SK-N-SH (cell line): ENCODE data around the gene YWHAH. TPM values are rescaled to one million over a fixed set of nuclear protein-coding genes. Genes with fewer than 3 reads are reported as not detected.

Experiments used
- CTCF ChIA-PET: fragments of 300-600, 350-600 bp; formaldehyde crosslinking; extraction: SDS; loops from one replicate; lab custom pipeline; 2021; lab: Yijun Ruan, JAX
- POLR2A ChIA-PET: fragments of 350-600 bp; sonication (Branson Sonifier 250); formaldehyde crosslinking; extraction: SDS; loops from one replicate; lab custom pipeline; 2020; ENCODE audit warnings: antibody characterized with exemption, inconsistent platforms; lab: Yijun Ruan, JAX
- DNase-seq: peaks from one replicate; pipeline ENCODE4 v3.0.0; 2012
- H2AFZ ChIP-seq: fragments of 200-600 bp; sonication (generic); 2 replicates; pipeline ENCODE4 v1.8.1; 2016; ENCODE audit warnings: antibody characterized with exemption, mild to moderate bottlenecking, low read depth
- H3F3A ChIP-seq: fragments of 200-600 bp; sonication (generic); replicated peaks from 2 replicates; pipeline ENCODE3; 2016; ENCODE audit warnings: antibody characterized with exemption, mild to moderate bottlenecking; ENCODE audit not compliant: insufficient read depth
- H3K27ac ChIP-seq, 2 experiments: fragments of 200-500 bp in 1 of 2; fragments of 200-600 bp in 1 of 2; sonication (Bioruptor generic) in 1 of 2; sonication (generic), shearing (Covaris generic) in 1 of 2; 2 replicates each; pipeline versions ENCODE4 v1.5.1 to v1.6.1; 2014 to 2016; ENCODE audit warnings: low read depth in 2 of 2, inconsistent platforms in 1 of 2, low read length in 1 of 2, mild to moderate bottlenecking in 1 of 2, mixed read lengths in 1 of 2
- H3K27me3 ChIP-seq: fragments of 200-600 bp; sonication (generic), shearing (Covaris generic); 2 replicates; pipeline ENCODE4 v1.6.1; 2016; ENCODE audit warnings: mixed run types; ENCODE audit not compliant: insufficient read depth
- H3K36me3 ChIP-seq, 2 experiments: fragments of 200-500 bp in 1 of 2; fragments of 200-600 bp in 1 of 2; sonication (Bioruptor generic) in 1 of 2; sonication (generic) in 1 of 2; replicated peaks in 1 of 2; 2 replicates each; pipeline versions ENCODE3 to v1.5.1; 2014 to 2016; ENCODE audit warnings: low read length in 1 of 2, mild to moderate bottlenecking in 1 of 2; ENCODE audit not compliant: insufficient read depth in 2 of 2, control insufficient read depth in 1 of 2
- H3K4me1 ChIP-seq, 2 experiments: fragments of 200-500 bp in 1 of 2; fragments of 200-600 bp in 1 of 2; sonication (Bioruptor generic) in 1 of 2; sonication (generic), shearing (Covaris generic) in 1 of 2; 2 replicates each; pipeline versions ENCODE4 v1.5.1 to v1.6.1; 2014 to 2016; ENCODE audit warnings: low read depth in 1 of 2, low read length in 1 of 2, mixed run types in 1 of 2; ENCODE audit not compliant: insufficient read depth in 2 of 2, control insufficient read depth in 1 of 2
- H3K4me2 ChIP-seq: fragments of 200-600 bp; sonication (generic), shearing (Covaris generic); 2 replicates; pipeline ENCODE4 v1.6.1; 2017; ENCODE audit warnings: mixed run types
- H3K4me3 ChIP-seq, 2 experiments: fragments of 200-500 bp in 1 of 2; fragments of 200-600 bp in 1 of 2; sonication (Bioruptor generic) in 1 of 2; sonication (generic), shearing (Covaris generic) in 1 of 2; 2 replicates each; pipeline versions ENCODE4 v1.5.1 to v1.8.1; 2014 to 2016; ENCODE audit warnings: low read depth in 2 of 2, inconsistent platforms in 1 of 2, low read length in 1 of 2, mild to moderate bottlenecking in 1 of 2, mixed read lengths in 1 of 2, moderate library complexity in 1 of 2
- H3K79me2 ChIP-seq: fragments of 200-600 bp; sonication (generic); 2 replicates; pipeline ENCODE4 v1.8.1; 2017; ENCODE audit warnings: mild to moderate bottlenecking; ENCODE audit not compliant: insufficient read depth
- H3K9ac ChIP-seq: fragments of 200-600 bp; sonication (generic); 2 replicates; pipeline ENCODE4 v1.6.1; 2017; ENCODE audit warnings: mixed run types
- H3K9me2 ChIP-seq: fragments of 200-600 bp; sonication (generic); 2 replicates; pipeline ENCODE4 v1.6.1; 2017; ENCODE audit warnings: mixed run types
- H3K9me3 ChIP-seq: fragments of 200-600 bp; sonication (generic); 2 replicates; pipeline ENCODE4 v1.6.1; 2017; ENCODE audit warnings: mixed run types, mild to moderate bottlenecking, moderate library complexity
- H4K20me1 ChIP-seq: fragments of 200-600 bp; sonication (generic); 2 replicates; pipeline ENCODE4 v1.6.1; 2017; ENCODE audit warnings: mild to moderate bottlenecking, mixed run types; ENCODE audit not compliant: insufficient read depth
- CTCF ChIP-seq: fragments of 200-600 bp; sonication (generic); IDR thresholded peaks from 2 replicates; pipeline ENCODE4 v1.6.1; 2017; ENCODE audit warnings: antibody characterized with exemption, mild to moderate bottlenecking, moderate library complexity
- ELF1 ChIP-seq: IDR thresholded peaks from 2 replicates; pipeline ENCODE4 v1.4.0; 2012
- FOSL2 ChIP-seq: IDR thresholded peaks from 2 replicates; pipeline ENCODE4 v1.4.0; 2012; ENCODE audit warnings: low read depth, mild to moderate bottlenecking, moderate library complexity, borderline replicate concordance
- GABPA ChIP-seq: IDR thresholded peaks from 2 replicates; pipeline ENCODE4 v1.4.0; 2012; ENCODE audit warnings: low read depth, mild to moderate bottlenecking
- JUND ChIP-seq: IDR thresholded peaks from 2 replicates; pipeline ENCODE4 v1.4.0; 2012
- MEF2A ChIP-seq: IDR thresholded peaks from 2 replicates; pipeline ENCODE4 v1.4.0; 2012; ENCODE audit warnings: low read depth, borderline replicate concordance
- NRF1 ChIP-seq: IDR thresholded peaks from 2 replicates; pipeline ENCODE4 v1.6.1; 2012; ENCODE audit warnings: low read depth, mild to moderate bottlenecking, low read length
- PBX3 ChIP-seq: IDR thresholded peaks from 2 replicates; pipeline ENCODE4; 2012
- RCOR1 ChIP-seq: fragments of 150-350 bp; IDR thresholded peaks from 2 replicates; pipeline ENCODE4 v1.6.1; 2017; ENCODE audit warnings: antibody characterized with exemption, low read length
- REST ChIP-seq: IDR thresholded peaks from 2 replicates; pipeline ENCODE4 v1.6.1; 2012; ENCODE audit warnings: mild to moderate bottlenecking, low read depth, low read length, moderate library complexity
- TEAD4 ChIP-seq: IDR thresholded peaks from 2 replicates; pipeline ENCODE4 v1.4.0; 2012; ENCODE audit warnings: mild to moderate bottlenecking, borderline replicate concordance; ENCODE audit not compliant: insufficient read depth
- YY1 ChIP-seq: IDR thresholded peaks from 2 replicates; pipeline ENCODE4 v1.4.0; 2012; ENCODE audit warnings: low read depth, mild to moderate bottlenecking
- WGBS: methylation state at CpG from one replicate; pipeline ENCODE4 v1.1.6; 2017; ENCODE audit warnings: low lambda C conversion rate; 5-methylcytosine and 5-hydroxymethylcytosine counted together
- polyA plus RNA-seq, 3 experiments: library from polyadenylated mRNA; depleted of rRNA; stranded (reverse); fragments of >200 nt; gene quantifications; 2 replicates each; pipeline ENCODE4 v1.2.3, GENCODE V29; 2012

The YWHAH gene
- polyA plus RNA-seq, 1 of the 3 experiments (the other 2 are of a cell fraction): 102 TPM

DNA sequence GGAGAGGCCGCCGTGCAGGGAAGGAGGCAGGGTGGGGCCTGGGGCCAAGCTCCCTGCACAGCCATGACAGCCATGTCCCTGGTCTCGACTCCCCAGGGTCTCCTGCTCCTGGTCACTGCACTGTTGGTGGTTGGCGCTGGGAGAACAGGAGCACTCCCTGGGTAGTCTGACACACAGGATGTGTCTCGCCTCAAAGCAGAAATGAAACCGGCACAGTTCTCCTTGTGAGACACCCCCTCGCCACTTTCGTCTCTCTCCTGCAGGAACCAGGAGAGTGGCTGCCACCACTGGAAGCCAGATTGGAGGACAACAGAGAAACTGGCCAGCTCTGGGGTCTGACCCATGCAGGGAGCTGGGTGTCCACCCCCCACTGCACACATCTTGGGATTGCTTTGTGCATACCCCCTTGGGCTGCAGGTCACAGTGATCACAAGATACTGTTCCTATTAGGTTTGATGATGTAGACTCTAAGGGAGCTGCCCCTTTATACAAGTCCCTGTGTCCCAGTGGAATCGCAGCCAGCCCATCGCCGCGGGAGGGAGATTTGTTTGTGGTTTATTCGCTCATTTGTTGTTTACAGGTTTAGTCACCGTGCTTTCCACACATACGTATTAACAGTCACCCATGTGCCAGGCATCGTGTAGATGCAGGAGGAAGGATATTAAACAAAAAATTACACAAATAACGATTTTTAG lies 27.0 kb upstream of the YWHAH start:
- Histone ChIP-seq H4K20me1 (no peaks in the 10 kb centered on the region), H3F3A (no peaks in the 10 kb centered on the region), H3K9me3 (no peaks in the 10 kb centered on the region), H3K4me1 (peaks cover 0 to 9% of the 10 kb centered on the region in 2 experiments; a peak in 1 of 4 replicates), H3K9ac (no peak overlapping the region), H3K9me2 (no peaks in the 10 kb centered on the region), H3K27ac (no peak overlapping the region), H3K4me3 (no peak overlapping the region), H2AFZ (no peak overlapping the region), H3K36me3 (no peaks in the 10 kb centered on the region), H3K79me2 (no peaks in the 10 kb centered on the region), H3K4me2 (no peak overlapping the region), H3K27me3 (no peaks in the 10 kb centered on the region)
- ChIA-PET POLR2A (interaction anchor here (1.9 kb wide), 1 partner anchor 12 kb away, joined by 4 read pairs; no protein-coding TSS in a partner anchor), CTCF (interaction anchor here (1.8 kb wide), 1 partner anchor 33 kb away, joined by 5 read pairs; no protein-coding TSS in a partner anchor)
- WGBS: 75% methylated on average over 10 of the region's 17 CpGs
- no peak for DNase-seq
- no peak for TF ChIP-seq RCOR1
- no peak for TF ChIP-seq REST

DNA sequence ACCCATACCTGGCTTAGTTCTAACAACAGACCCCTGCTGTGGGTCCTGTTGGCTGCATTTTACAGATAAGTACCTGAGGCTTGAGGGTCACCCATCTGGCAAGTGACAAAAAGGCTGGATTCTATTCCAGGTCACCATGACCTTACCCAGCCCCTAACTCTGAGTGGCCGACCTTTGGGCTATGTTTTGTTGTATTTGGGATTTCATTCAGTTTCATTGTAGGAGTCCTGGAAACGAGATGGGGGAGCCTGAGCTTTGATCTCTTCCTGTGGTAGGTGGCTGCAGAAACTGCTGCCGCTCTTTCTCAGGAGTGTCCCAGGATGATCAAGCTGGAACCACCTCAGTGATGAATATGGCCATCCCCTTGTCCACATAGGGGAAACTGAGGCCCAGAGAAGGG lies 24.6 kb upstream of the YWHAH start:
- ChIA-PET CTCF (interaction anchor here (1.2 to 1.8 kb wide), 3 partner anchors 27 to 51 kb away, joined by 3 to 5 read pairs (median 4); no protein-coding TSS in a partner anchor), POLR2A (interaction anchor here (0.6 to 1.9 kb wide), 4 partner anchors 9 to 21 kb away, joined by 3 to 4 read pairs (median 4); no protein-coding TSS in a partner anchor)

More for the DNA sequence above, 24.6 kb upstream of the YWHAH start:
- Histone ChIP-seq H3K4me2 (no peak overlapping the region), H3K4me3 (no peak overlapping the region), H3K9ac (no peak overlapping the region), H4K20me1 (no peaks in the 10 kb centered on the region), H3K36me3 (no peaks in the 10 kb centered on the region), H3K9me3 (no peaks in the 10 kb centered on the region), H3K27me3 (no peaks in the 10 kb centered on the region), H2AFZ (no peak overlapping the region), H3K79me2 (no peaks in the 10 kb centered on the region), H3F3A (no peaks in the 10 kb centered on the region), H3K9me2 (no peaks in the 10 kb centered on the region), H3K4me1 (peaks cover 0 to 9% of the 10 kb centered on the region in 2 experiments; a peak in 1 of 4 replicates), H3K27ac (no peak overlapping the region)
- no peak for DNase-seq
- TF ChIP-seq MEF2A: no peak
- TF ChIP-seq FOSL2: no peak
- TF ChIP-seq CTCF: no peak
- TF ChIP-seq RCOR1: no peak
- TF ChIP-seq NRF1: no peak
- TF ChIP-seq PBX3: no peak
- no peak for TF ChIP-seq ELF1
- no peak for TF ChIP-seq TEAD4
- no peak for TF ChIP-seq YY1
- no peak for TF ChIP-seq JUND
- no peak for TF ChIP-seq GABPA
- 87% methylated on average over 3 of the region's 3 CpGs for WGBS
